ENCODE data around the gene RIIAD1. TPM values are rescaled to one million over a fixed set of nuclear protein-coding genes. Genes with fewer than 3 reads are reported as not detected.
"Not testable (repeated sequence)": the region's sequence is repeated elsewhere in the genome, so short reads cannot be mapped to it uniquely, and the experiment has no call there.

Gene RIIAD1
- total and polyA plus RNA-seq, 8 donors = 0.39 to 4.0 (median 1.7) TPM; not detected in 1

DNA sequence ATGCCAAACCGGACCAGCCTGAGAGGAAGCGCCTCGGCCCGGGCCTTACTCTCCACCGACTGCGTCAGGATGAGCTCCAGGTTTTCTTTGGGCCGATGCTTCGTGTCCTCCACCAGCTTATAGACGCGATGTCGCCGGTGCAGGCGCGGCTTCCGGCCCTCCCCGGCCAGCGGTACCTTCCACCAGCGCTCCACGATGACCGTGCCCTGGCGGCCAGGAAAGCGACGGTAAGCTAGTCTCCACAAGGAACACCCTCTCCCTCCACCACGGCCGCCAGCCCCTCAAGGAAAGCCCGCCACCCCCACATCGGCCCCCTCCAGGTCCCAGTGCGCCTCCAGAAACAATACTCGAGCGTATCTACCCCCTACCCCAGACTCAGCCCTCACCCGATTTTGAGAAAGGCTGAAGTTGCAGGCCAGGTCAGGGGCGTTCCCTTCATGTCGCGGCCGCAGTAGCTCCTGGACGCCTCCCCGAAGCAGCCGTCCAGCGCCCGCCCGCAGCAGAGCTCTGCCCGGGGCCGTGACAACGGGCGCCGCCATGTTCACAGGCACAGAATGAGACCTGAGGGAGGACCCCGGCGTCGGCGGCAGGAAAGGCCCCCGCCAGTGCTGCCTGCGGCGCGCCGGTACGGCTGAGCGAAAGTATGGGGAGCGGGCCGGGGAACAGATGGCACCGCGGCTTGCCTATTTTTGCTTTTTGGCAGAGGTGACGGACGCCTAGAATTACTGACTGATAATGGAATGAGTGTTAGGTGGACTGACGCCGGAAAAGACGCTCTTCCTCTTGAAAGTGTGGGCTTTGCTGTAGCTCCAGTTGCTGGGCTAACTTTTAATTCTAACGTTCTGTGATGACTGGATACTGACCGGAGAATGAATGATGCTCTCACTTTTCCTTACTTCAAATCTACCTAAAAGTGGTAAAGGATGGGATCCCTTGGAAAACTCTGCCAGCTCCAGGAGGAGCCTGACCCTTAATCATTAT is 41.9 kb downstream of the RIIAD1 start, which contains the start of gene MRPL9:
TSS of gene MRPL9 (minus strand) at position 556 of the 981 bp plus-strand sequence. CDS start at position 539, 17 bp downstream.
- DNase-seq (peak; percentile 78 to 96 (median 85)), ATAC-seq (peak; percentile 99)
- intact Hi-C loops (cut with DNase I) = no loop called here
- Histone ChIP-seq H3K4me1 (peaks cover 7 to 15% of the 10 kb centered on the region in 2 donors), H3K27ac (peak within 1 kb of the TSS; percentile 80 to 90), H3K9me3 (no peaks in the 10 kb centered on the region), H3K4me3 (peak within 1 kb of the TSS; percentile 67 to 71), H3K36me3 (peaks cover 4 to 40% of the 10 kb centered on the region in 2 donors), H3K27me3 (no peaks in the 10 kb centered on the region)
- TF ChIP-seq, protein P1, sequence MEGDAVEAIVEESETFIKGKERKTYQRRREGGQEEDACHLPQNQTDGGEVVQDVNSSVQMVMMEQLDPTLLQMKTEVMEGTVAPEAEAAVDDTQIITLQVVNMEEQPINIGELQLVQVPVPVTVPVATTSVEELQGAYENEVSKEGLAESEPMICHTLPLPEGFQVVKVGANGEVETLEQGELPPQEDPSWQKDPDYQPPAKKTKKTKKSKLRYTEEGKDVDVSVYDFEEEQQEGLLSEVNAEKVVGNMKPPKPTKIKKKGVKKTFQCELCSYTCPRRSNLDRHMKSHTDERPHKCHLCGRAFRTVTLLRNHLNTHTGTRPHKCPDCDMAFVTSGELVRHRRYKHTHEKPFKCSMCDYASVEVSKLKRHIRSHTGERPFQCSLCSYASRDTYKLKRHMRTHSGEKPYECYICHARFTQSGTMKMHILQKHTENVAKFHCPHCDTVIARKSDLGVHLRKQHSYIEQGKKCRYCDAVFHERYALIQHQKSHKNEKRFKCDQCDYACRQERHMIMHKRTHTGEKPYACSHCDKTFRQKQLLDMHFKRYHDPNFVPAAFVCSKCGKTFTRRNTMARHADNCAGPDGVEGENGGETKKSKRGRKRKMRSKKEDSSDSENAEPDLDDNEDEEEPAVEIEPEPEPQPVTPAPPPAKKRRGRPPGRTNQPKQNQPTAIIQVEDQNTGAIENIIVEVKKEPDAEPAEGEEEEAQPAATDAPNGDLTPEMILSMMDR (IDR thresholded peaks at IDR 0.05) = no peak

DNA sequence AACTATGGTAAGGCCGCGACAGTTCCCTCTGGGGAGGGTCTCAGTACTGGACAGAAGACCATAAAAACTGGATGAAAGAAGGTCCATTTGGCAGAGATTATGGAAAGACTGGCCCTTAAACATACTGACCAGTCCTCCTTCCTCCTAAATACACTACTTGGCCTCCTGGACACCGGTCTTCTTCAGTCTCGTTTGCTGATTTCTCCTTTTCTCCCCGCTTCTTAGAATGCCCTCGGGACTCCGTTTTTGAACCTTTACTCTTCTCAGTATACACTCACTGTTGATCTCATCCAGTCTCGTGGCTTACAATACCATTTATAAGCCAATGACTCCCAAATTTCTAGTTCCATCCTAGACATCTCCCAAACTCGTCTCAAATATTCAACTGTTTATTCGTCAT is 42.7 kb downstream of the RIIAD1 start:
- DNase-seq (peak in 1 of 4 donors; percentile 5), ATAC-seq (no peak)
- Histone ChIP-seq H3K9me3 (no peaks in the 10 kb centered on the region), H3K27me3 (no peaks in the 10 kb centered on the region), H3K4me3 (peak overlapping the region; percentile 67 to 71), H3K27ac (peak overlapping the region; percentile 80 to 90), H3K36me3 (peaks cover 4 to 32% of the 10 kb centered on the region in 2 donors), H3K4me1 (peaks cover 7 to 15% of the 10 kb centered on the region in 2 donors)
- TF ChIP-seq, protein P1 (IDR thresholded peaks at IDR 0.05) = no peak
- intact Hi-C loops (cut with DNase I) = no loop called here

DNA sequence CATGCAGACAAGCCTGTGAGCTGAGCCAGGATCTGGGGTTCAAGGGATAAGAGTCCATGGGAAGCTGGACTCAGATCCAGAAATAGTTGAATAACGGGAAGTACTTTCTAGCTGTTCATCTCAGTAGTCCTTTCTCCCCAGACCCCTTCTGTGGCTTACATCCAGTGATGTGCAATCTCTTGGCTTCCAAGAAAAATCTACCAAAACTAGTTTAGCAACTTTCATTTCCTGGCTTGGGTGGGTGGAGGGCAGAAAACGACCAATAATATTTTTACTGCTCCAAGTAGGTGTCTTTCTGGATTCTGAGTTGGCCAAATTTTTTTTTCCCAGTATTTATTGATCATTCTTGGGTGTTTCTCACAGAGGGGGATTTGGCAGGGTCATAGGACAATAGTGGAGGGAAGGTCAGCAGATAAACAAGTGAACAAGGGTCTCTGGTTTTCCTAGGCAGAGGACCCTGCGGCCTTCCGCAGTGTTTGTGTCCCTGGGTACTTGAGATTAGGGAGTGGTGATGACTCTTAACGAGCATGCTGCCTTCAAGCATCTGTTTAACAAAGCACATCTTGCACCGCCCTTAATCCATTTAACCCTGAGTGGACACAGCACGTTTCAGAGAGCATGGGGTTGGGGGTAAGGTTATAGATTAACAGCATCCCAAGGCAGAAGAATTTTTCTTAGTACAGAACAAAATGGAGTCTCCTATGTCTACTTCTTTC is 47.2 kb downstream of the RIIAD1 start:
- intact Hi-C loops (cut with DNase I); H3K4me3 ChIP-seq; H3K4me1 ChIP-seq; H3K9me3 ChIP-seq; H3K36me3 ChIP-seq; H3K27me3 ChIP-seq: not testable (repeated sequence)
- H3K27ac ChIP-seq = peak overlapping the region in 1 of 2 donors; percentile 48
- peak in 1 of 4 donors; percentile 66 for DNase-seq
- peak; percentile 68 for ATAC-seq

DNA sequence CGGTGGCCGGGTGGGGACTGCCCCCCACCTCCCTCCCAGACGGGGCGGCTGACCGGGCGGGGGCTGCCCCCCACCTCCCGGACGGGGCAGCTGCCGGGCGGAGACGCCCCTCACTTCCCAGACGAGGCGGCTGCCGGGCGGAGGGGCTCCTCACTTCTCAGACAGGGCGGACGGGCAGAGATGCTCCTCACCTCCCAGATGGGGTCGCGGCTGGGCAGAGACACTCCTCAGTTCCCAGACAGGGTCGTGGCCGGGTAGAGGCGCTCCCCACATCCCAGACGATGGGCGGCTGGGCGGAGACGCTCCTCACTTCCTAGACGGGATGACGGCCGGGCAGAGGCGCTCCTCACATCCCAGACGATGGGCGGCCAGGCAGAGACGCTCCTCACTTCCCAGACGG is 47.9 kb downstream of the RIIAD1 start:
- not testable (repeated sequence) for ATAC-seq

DNA sequence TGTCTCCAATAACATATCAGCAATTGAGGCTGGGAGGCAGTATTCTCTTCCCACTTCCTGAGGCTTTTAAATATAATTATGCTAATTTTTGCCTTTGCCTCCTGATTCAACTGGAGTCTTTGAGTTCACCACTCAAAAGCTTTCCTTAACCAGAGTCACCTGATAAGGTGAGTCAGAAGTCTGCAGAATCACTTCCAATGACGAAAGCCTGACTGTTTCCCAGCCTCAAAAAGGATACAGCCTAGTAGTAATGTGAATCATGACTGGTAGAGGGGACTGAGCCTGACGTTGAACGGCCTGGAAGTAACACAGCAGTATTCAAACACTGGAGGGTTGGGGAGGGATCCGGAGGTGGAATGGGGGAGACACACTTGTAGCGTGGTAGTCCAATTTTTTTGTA is 52.4 kb downstream of the RIIAD1 start:
- Histone ChIP-seq H3K4me1 (no peaks in the 10 kb centered on the region), H3K27ac (no peak overlapping the region), H3K36me3 (peaks cover 0 to 33% of the 10 kb centered on the region in 2 donors), H3K27me3 (no peaks in the 10 kb centered on the region), H3K9me3 (no peaks in the 10 kb centered on the region), H3K4me3 (no peak overlapping the region)
- DNase-seq = no peak
- intact Hi-C loops (cut with DNase I) = no loop called here
- ATAC-seq = peak; percentile 89
- TF ChIP-seq, protein P1 (IDR thresholded peaks at IDR 0.05) = no peak

More for the DNA sequence above, 47.9 kb downstream of the RIIAD1 start:
- intact Hi-C loops (cut with DNase I); DNase-seq; H3K27ac ChIP-seq; H3K4me3 ChIP-seq; H3K9me3 ChIP-seq; H3K36me3 ChIP-seq; H3K27me3 ChIP-seq; H3K4me1 ChIP-seq: not testable (repeated sequence)
